PC-3 (cell line): Measurements from ENCODE around the gene C19orf25. TPM values are rescaled to one million over a fixed set of nuclear protein-coding genes. Genes with fewer than 3 reads are reported as not detected.

Experiments used
- ATAC-seq: fragments of 200-7000 bp; cut with Tn5 transposase; 2 replicates; pipeline ENCODE4 v1.9.1; 2020; ENCODE audit warnings: mild to moderate bottlenecking, moderate library complexity
- BruUV-seq: library from RNA; stranded (reverse); fragments of 400-500 nt; replicated peaks from 2 replicates; lab custom pipeline; 2021; lab: Mats Ljungman, UMichigan
- CTCF ChIA-PET: fragments of 300-600 bp; sonication (Branson Sonifier 250); formaldehyde crosslinking; loops from one replicate; lab custom pipeline; 2022; ENCODE audit warnings: antibody characterized with exemption; lab: Charles Lee
- POLR2A ChIA-PET: fragments of 300-600 bp; sonication (Branson Sonifier 250); formaldehyde crosslinking; loops from one replicate; lab custom pipeline; 2022; ENCODE audit warnings: antibody characterized with exemption; ENCODE audit not compliant: unreplicated experiment; lab: Charles Lee
- DNase-seq: peaks from one replicate; pipeline ENCODE4 v3.0.0-alpha.2; 2015
- H2AFZ ChIP-seq: fragments of 300-600 bp; sonication (generic); 2 replicates; pipeline ENCODE4 v1.6.0; 2016; ENCODE audit warnings: antibody characterized with exemption, low read length
- H3F3A ChIP-seq: fragments of 300-600 bp; sonication (generic); one replicate; pipeline ENCODE4 v1.6.0; 2017; ENCODE audit warnings: antibody characterized with exemption, low read length, control low read depth, mild to moderate bottlenecking; ENCODE audit not compliant: unreplicated experiment
- H3K27ac ChIP-seq: fragments of 300-600 bp; sonication (generic); 2 replicates; pipeline ENCODE4 v1.5.1; 2016; ENCODE audit warnings: mild to moderate bottlenecking, low read length
- H3K27me3 ChIP-seq: fragments of 300-600 bp; sonication (generic); 2 replicates; pipeline ENCODE4 v1.6.1; 2016; ENCODE audit warnings: low read length, mixed read lengths
- H3K36me3 ChIP-seq: fragments of 300-600 bp; sonication (generic); 2 replicates; pipeline ENCODE4 v1.6.1; 2016; ENCODE audit warnings: low read depth, mixed run types, low read length, mixed read lengths
- H3K4me1 ChIP-seq: fragments of 300-600 bp; sonication (generic); 2 replicates; pipeline ENCODE4 v1.5.1; 2016; ENCODE audit warnings: low read length; ENCODE audit not compliant: insufficient read depth
- H3K4me2 ChIP-seq: fragments of 300-600 bp; sonication (generic); 2 replicates; pipeline ENCODE4 v1.6.0; 2016; ENCODE audit warnings: low read length
- H3K4me3 ChIP-seq: fragments of 300-600 bp; sonication (generic); 2 replicates; pipeline ENCODE4 v1.5.1; 2016; ENCODE audit warnings: mild to moderate bottlenecking, low read length, mixed read lengths
- H3K79me2 ChIP-seq: fragments of 300-600 bp; sonication (generic); 2 replicates; pipeline ENCODE4 v1.6.1; 2017; ENCODE audit warnings: low read length, mixed read lengths
- H3K9ac ChIP-seq: fragments of 300-600 bp; sonication (generic); 2 replicates; pipeline ENCODE4 v1.6.0; 2016; ENCODE audit warnings: mild to moderate bottlenecking, low read length
- H3K9me2 ChIP-seq: fragments of 300-600 bp; sonication (generic); replicated peaks from 2 replicates; pipeline ENCODE4 v1.6.1; 2016; ENCODE audit warnings: mixed run types, low read length, mixed read lengths
- H3K9me3 ChIP-seq: fragments of 300-600 bp; sonication (generic); 2 replicates; pipeline ENCODE4 v1.6.1; 2016; ENCODE audit warnings: low read length, mixed read lengths
- H4K20me1 ChIP-seq: fragments of 300-600 bp; sonication (generic); 2 replicates; pipeline ENCODE4 v1.6.1; 2016; ENCODE audit warnings: low read length, mixed read lengths
- EZH2 ChIP-seq: fragments of 300-600 bp; sonication (generic); IDR thresholded peaks from one replicate; pipeline ENCODE4 v1.6.1; 2017; ENCODE audit warnings: antibody characterized with exemption, mild to moderate bottlenecking, low read length; ENCODE audit not compliant: unreplicated experiment
- EZH2phosphoT487 ChIP-seq: fragments of 300-600 bp; sonication (generic); IDR thresholded peaks from 2 replicates; pipeline ENCODE4 v1.6.1; 2018; ENCODE audit warnings: mild to moderate bottlenecking, antibody characterized with exemption, low read length, borderline replicate concordance
- intact Hi-C: fragments of 100-400 bp; cut with micrococcal nuclease; formaldehyde crosslinking; loops from 2 replicates; pipeline ENCODE4 v1.9.0; 2023
- total RNA-seq: library from RNA; depleted of rRNA; stranded (reverse); fragments of >200 nt; gene quantifications from 2 replicates; pipeline ENCODE4 v1.2.3, GENCODE V29; 2014
- TF ChIP-seq, protein P1 (sequence below): fragments of 300-600 bp; sonication (generic); conservative IDR thresholded peaks from 2 replicates; pipeline ENCODE4 v1.5.1; 2017; ENCODE audit warnings: antibody characterized with exemption, low read depth, mild to moderate bottlenecking, low read length

C19orf25 gene
- total RNA-seq, 1 experiment from 2014 or later: 45.0 TPM

DNA sequence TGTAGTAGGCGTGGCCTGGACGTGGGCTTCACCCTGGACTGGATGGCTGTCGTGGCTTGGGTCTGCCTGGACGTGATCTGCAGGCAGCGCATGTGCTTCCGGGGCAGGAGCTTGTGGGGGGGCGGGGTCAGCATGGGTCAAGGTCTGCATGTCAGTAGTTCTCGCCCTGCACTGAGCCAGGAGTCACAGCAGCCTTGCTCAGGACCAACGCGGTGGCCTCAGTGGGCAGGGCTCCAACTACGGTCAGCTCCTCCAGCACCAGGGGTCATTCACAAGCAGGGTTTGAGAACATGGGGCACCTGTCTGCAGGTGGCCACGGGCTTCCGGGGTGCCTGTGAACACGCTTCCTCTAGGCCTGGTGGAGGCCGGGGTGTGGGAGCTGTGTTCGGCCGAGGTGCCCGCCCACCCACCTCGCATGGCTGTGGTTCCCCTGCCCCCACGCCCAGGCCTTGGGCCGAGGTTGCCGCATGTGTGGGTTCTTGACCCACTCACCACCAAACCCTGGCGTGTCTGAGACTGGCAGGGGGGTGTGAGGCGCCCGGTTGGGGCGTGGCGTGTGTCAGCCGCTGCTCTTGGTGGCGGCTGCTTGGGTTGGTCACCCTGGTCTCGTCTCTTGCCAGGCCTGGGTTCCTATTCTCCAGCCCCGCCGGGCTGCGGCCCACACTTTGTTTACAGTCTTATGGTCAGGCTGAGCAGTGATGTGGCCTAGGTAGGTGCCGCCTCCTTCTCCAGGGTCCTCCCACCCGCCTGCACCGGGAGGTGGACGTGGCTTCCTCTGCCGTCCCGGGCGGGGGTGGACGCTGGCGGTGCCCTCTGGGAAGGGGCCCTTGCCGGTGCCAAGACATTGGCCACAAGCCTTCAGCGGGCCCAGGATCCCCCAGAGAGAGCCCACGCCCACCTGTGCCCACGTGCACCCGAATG is 45.6 kb downstream of the C19orf25 start:
- Histone ChIP-seq H2AFZ (no peak overlapping the region), H3K9ac (no peak overlapping the region), H3K79me2 (peaks cover 3% of the 10 kb centered on the region), H3K4me2 (no peak overlapping the region), H3K9me3 (no peaks in the 10 kb centered on the region), H4K20me1 (no peaks in the 10 kb centered on the region), H3K9me2 (no peaks in the 10 kb centered on the region), H3K36me3 (no peaks in the 10 kb centered on the region; the same call in 1 of the 2 replicates), H3K27ac (no peak overlapping the region), H3K27me3 (no peaks in the 10 kb centered on the region), H3K4me3 (no peak overlapping the region), H3F3A (no peaks in the 10 kb centered on the region), H3K4me1 (no peaks in the 10 kb centered on the region)
- ChIA-PET CTCF (interaction anchor here (0.6 kb wide), 1 partner anchor 11 kb away, joined by 3 read pairs; no protein-coding TSS in a partner anchor), POLR2A (no interaction called here)
- no peak for TF ChIP-seq EZH2phosphoT487
- TF ChIP-seq EZH2: no peak
- TF ChIP-seq, protein P1, sequence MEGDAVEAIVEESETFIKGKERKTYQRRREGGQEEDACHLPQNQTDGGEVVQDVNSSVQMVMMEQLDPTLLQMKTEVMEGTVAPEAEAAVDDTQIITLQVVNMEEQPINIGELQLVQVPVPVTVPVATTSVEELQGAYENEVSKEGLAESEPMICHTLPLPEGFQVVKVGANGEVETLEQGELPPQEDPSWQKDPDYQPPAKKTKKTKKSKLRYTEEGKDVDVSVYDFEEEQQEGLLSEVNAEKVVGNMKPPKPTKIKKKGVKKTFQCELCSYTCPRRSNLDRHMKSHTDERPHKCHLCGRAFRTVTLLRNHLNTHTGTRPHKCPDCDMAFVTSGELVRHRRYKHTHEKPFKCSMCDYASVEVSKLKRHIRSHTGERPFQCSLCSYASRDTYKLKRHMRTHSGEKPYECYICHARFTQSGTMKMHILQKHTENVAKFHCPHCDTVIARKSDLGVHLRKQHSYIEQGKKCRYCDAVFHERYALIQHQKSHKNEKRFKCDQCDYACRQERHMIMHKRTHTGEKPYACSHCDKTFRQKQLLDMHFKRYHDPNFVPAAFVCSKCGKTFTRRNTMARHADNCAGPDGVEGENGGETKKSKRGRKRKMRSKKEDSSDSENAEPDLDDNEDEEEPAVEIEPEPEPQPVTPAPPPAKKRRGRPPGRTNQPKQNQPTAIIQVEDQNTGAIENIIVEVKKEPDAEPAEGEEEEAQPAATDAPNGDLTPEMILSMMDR: no peak
- intact Hi-C loops: no loop called here
- DNase-seq (no peak), ATAC-seq (no peak)
- no TSS peak for BruUV-seq

DNA sequence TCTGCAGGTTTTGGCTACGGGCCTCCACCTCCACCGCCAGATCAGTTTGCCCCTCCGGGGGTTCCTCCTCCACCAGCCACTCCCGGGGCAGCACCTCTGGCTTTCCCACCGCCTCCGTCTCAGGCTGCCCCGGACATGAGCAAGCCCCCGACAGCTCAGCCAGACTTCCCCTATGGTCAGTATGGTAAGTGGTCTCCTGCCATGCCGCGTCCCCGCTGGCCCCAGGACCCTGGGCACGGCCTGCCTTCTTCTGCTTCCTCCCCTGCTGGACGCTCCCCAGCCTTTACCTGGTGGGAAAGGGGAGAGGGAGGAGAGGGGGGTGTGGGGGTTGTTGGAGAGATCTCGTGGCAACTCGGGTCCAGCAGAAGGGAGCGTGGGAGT is 46.5 kb downstream of the C19orf25 start:
- H3K4me2 ChIP-seq: no peak overlapping the region
- no peak overlapping the region for H3K4me3 ChIP-seq
- H4K20me1 ChIP-seq: no peaks in the 10 kb centered on the region
- no peaks in the 10 kb centered on the region for H3K4me1 ChIP-seq
- no peak overlapping the region for H3K9ac ChIP-seq
- no peaks in the 10 kb centered on the region; the same call in 1 of the 2 replicates for H3K36me3 ChIP-seq
- no peak overlapping the region for H3K27ac ChIP-seq
- ATAC-seq: no peak
- no peaks in the 10 kb centered on the region for H3K9me3 ChIP-seq
- H3K79me2 ChIP-seq: no peaks in the 10 kb centered on the region
- intact Hi-C loops: no loop called here
- no peak overlapping the region for H2AFZ ChIP-seq
- BruUV-seq: no TSS peak
- no peaks in the 10 kb centered on the region for H3K27me3 ChIP-seq
- H3K9me2 ChIP-seq: no peaks in the 10 kb centered on the region
- ChIA-PET POLR2A (no interaction called here), CTCF (interaction anchor here (0.6 kb wide), 1 partner anchor 12 kb away, joined by 3 read pairs; no protein-coding TSS in a partner anchor)
- no peak for DNase-seq
- TF ChIP-seq EZH2: no peak
- TF ChIP-seq, protein P1: no peak
- no peak for TF ChIP-seq EZH2phosphoT487
- H3F3A ChIP-seq: no peaks in the 10 kb centered on the region
